Measurements from ENCODE around the gene DLG3. TPM values are rescaled to one million over a fixed set of nuclear protein-coding genes. Genes with fewer than 3 reads are reported as not detected.
"Not testable (repeated sequence)": the region's sequence is repeated elsewhere in the genome, so short reads cannot be mapped to it uniquely, and the experiment has no call there.

Gene DLG3
- 5.5 TPM for total RNA-seq
- 1 to 10 TPM; 4.7 to 9.0 (median 6.5) TPM for polyA plus RNA-seq (ENCODE audit: insufficient read depth in 1 of 8, insufficient read length in 8 of 8, low replicate concordance in 1 of 8)
- long read RNA-seq, donor 1, full-length matches to known transcripts, result 1 of 1 reads
- long read RNA-seq, donor 1, partial matches to known transcripts, result 0 of 1 reads
- long read RNA-seq, donor 1, other reads (novel, unspliced or antisense), result 0 of 1 reads
- long read RNA-seq, donor 2, result 0 reads
- long read RNA-seq, donor 3, result 0 reads
- long read RNA-seq, donor 4, full-length matches to known transcripts, result 1 of 1 reads
- long read RNA-seq, donor 4, partial matches to known transcripts, result 0 of 1 reads
- long read RNA-seq, donor 4, other reads (novel, unspliced or antisense), result 0 of 1 reads
- long read RNA-seq, donor 5, full-length matches to known transcripts, result 1 of 1 reads
- long read RNA-seq, donor 5, partial matches to known transcripts, result 0 of 1 reads
- long read RNA-seq, donor 5, other reads (novel, unspliced or antisense), result 0 of 1 reads
- long read RNA-seq, donor 6, result 0 reads
- long read RNA-seq, donor 7, full-length matches to known transcripts, result 1 of 1 reads
- long read RNA-seq, donor 7, partial matches to known transcripts, result 0 of 1 reads
- long read RNA-seq, donor 7, other reads (novel, unspliced or antisense), result 0 of 1 reads
- long read RNA-seq, donor 8, full-length matches to known transcripts, result 1 of 1 reads
- long read RNA-seq, donor 8, partial matches to known transcripts, result 0 of 1 reads
- long read RNA-seq, donor 8, other reads (novel, unspliced or antisense), result 0 of 1 reads
- long read RNA-seq, donor 9, result 0 reads
- long read RNA-seq, donor 10, full-length matches to known transcripts, result 1 of 1 reads
- long read RNA-seq, donor 10, partial matches to known transcripts, result 0 of 1 reads
- long read RNA-seq, donor 10, other reads (novel, unspliced or antisense), result 0 of 1 reads
- long read RNA-seq, donor 11, result 0 reads

DNA sequence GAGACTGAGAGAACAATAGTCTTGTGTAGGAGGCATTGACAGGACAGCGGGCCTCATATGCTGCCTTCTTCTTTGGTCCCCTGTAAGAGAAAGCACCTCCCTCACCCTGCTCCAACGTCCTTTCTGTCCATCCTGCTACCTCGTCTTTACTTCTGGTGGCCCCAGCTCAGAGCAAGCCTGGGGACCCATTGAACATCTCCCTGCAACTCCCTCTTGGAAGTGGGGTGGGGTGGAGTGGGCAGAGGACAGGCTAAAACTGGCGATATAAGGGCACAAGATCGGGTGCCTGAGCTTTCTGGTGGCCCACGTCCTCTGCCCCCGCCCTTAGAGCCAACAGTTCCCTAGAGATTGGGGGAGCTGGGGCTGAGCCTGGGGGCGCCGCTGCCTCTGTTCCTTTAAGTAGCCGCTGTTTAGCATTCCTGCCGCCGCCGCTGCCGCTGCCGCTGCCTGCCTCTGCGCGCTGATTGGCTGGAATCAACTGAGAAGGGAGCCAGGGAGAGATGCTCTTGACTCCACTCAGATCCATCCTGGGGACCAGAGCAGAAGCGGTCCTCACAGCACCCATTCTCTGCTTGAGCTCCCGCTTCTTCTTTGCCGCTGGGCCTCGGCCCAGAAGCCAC, at the start of gene DLG3:
Gene DLG3 (plus strand): TSS at position 510 of the 620 bp plus-strand sequence. CDS start 367 bp downstream, outside the sequence.
- WGBS (ENCODE audit: insufficient coverage), result 20% methylated on average over 18 of the region's 21 CpGs
- peak; percentile 25 for DNase-seq
- H3K36me3 ChIP-seq (ENCODE audit: control insufficient read depth, insufficient read depth, low read length), result no peaks in the 10 kb centered on the region
- no peak within 1 kb of the TSS for H3K4me3 ChIP-seq (ENCODE audit: low read length)
- no peaks in the 10 kb centered on the region for H3K4me1 ChIP-seq (ENCODE audit: control insufficient read depth, insufficient read depth, low read length)
- H3K9me3 ChIP-seq (replicated peaks; ENCODE audit: control insufficient read depth, low read depth, low read length), result no peaks in the 10 kb centered on the region
- peaks cover 55% of the 10 kb centered on the region for H3K27me3 ChIP-seq (ENCODE audit: control insufficient read depth, insufficient read depth, low read length)
- H3K27ac ChIP-seq (ENCODE audit: low read length), result no peak within 1 kb of the TSS

DNA sequence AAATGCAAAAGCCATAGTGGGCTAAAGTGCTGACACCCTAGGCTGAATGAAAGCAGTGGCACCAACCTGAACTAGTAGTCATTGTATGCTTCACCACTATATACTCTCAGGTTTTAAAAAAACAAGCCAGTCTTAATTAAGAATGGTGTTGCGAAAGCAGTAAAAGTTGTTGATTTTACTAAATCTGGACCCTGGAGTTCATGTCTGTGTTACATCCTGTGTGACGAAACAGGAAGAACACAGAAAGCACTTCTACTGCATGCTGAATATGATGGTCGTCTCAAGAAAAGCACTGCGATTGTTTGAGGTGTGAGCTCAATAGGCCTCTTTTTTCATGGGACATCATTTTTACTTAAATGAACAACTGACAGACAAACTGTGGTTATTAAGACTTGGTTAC, 45.7 kb upstream of the DLG3 start:
- Histone ChIP-seq H3K4me1 (ENCODE audit: control insufficient read depth, insufficient read depth, low read length) (no peaks in the 10 kb centered on the region), H3K27me3 (ENCODE audit: control insufficient read depth, insufficient read depth, low read length) (no peaks in the 10 kb centered on the region), H3K4me3 (ENCODE audit: low read length) (no peak overlapping the region), H3K36me3 (ENCODE audit: control insufficient read depth, insufficient read depth, low read length) (no peaks in the 10 kb centered on the region), H3K9me3 (replicated peaks; ENCODE audit: control insufficient read depth, low read depth, low read length) (no peaks in the 10 kb centered on the region), H3K27ac (ENCODE audit: low read length) (no peak overlapping the region)
- peak; percentile 25 for DNase-seq
- WGBS (ENCODE audit: insufficient coverage), result 83% methylated on average over 1 of the region's 4 CpGs

DNA sequence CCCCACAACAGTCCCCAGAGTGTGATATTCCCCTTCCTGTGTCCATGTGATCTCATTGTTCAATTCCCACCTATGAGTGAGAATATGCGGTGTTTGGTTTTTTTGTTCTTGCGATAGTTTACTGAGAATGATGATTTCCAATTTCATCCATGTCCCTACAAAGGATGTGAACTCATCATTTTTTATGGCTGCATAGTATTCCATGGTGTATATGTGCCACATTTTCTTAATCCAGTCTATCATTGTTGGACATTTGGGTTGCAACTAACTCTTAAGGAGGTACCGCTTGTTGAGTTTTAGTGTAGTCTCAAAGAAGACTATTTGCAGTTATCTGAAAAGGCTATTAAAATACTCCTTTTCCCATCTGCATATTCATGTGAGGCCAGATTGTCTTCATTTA, 44.5 kb upstream of the DLG3 start:
- H3K27ac ChIP-seq (ENCODE audit: low read length); H3K4me1 ChIP-seq (ENCODE audit: control insufficient read depth, insufficient read depth, low read length); H3K9me3 ChIP-seq (replicated peaks; ENCODE audit: control insufficient read depth, low read depth, low read length); DNase-seq; H3K27me3 ChIP-seq (ENCODE audit: control insufficient read depth, insufficient read depth, low read length); H3K4me3 ChIP-seq (ENCODE audit: low read length); H3K36me3 ChIP-seq (ENCODE audit: control insufficient read depth, insufficient read depth, low read length): not testable (repeated sequence)
- WGBS (ENCODE audit: insufficient coverage), result no CpG with 5 or more reads among the region's 3 CpGs

DNA sequence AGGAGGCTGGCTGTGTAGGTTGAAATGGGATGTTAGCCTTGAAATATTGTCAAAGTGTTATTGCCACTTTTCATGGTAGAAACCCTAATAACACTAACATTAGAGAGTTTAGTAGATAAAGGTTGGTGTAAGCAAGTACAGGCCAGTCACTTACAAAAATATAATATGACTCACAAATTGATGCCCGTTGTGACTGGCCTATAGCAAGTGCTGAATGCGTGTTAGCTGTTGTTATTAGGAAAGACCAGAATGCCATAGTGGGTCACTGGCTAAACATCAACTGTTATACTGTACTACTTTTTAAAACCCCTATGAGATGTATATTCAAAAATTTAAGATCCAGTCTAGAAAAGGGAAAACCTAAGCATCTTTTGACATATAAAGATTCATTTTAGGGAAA, 41.9 kb upstream of the DLG3 start:
- no peak for DNase-seq
- no peak overlapping the region for H3K4me3 ChIP-seq (ENCODE audit: low read length)
- H3K27ac ChIP-seq (ENCODE audit: low read length), result no peak overlapping the region
- no peaks in the 10 kb centered on the region for H3K27me3 ChIP-seq (ENCODE audit: control insufficient read depth, insufficient read depth, low read length)
- no peaks in the 10 kb centered on the region for H3K9me3 ChIP-seq (replicated peaks; ENCODE audit: control insufficient read depth, low read depth, low read length)
- no CpG with 5 or more reads among the region's 2 CpGs for WGBS (ENCODE audit: insufficient coverage)
- H3K36me3 ChIP-seq (ENCODE audit: control insufficient read depth, insufficient read depth, low read length), result peaks cover 6% of the 10 kb centered on the region
- H3K4me1 ChIP-seq (ENCODE audit: control insufficient read depth, insufficient read depth, low read length), result no peaks in the 10 kb centered on the region

DNA sequence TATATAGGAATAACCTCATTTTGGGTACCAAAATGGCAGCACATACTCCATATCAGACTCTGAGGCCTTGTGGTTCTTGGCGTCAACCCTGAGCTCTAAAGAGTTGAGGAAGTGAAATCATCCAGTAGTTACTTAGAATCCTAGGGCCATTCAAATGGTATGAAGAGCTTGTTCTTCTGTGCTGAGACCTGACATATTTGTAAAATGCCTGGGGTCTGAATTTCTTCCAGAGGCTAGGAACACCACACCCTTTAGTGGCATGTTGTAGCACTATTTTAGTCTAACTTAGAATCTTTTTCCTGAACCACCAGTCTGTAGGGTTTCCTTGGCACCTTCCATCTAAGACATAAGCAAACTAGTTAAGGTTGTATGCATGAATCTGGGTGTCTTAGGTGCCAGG, 39.6 kb upstream of the DLG3 start:
- Histone ChIP-seq H3K4me3 (ENCODE audit: low read length) (no peak overlapping the region), H3K27ac (ENCODE audit: low read length) (no peak overlapping the region), H3K27me3 (ENCODE audit: control insufficient read depth, insufficient read depth, low read length) (no peaks in the 10 kb centered on the region), H3K36me3 (ENCODE audit: control insufficient read depth, insufficient read depth, low read length) (peaks cover 6% of the 10 kb centered on the region), H3K4me1 (ENCODE audit: control insufficient read depth, insufficient read depth, low read length) (no peaks in the 10 kb centered on the region), H3K9me3 (replicated peaks; ENCODE audit: control insufficient read depth, low read depth, low read length) (no peaks in the 10 kb centered on the region)
- WGBS (ENCODE audit: insufficient coverage), result no CpG with 5 or more reads among the region's 1 CpG
- DNase-seq, result no peak

DNA sequence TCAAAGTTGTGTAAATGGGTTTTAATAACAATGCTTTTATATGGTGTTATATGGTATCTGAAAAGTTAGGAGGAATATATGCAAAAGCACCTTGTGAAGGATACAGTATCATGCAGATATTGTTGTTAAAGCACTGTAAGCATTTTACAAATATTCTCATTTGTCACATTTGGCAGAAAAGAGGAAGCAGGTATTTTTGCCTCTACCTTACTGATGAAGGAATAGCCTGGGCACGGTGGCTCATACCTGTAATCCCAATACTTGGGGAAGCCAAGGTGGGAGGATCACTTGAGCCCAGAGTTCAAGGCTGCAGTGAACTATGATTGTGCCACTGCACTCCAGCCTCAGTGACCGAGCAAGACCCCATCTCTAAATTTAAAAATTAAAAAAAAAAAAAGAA, 33.7 kb upstream of the DLG3 start:
- Histone ChIP-seq H3K4me3 (ENCODE audit: low read length) (no peak overlapping the region), H3K27me3 (ENCODE audit: control insufficient read depth, insufficient read depth, low read length) (peaks cover 4% of the 10 kb centered on the region), H3K36me3 (ENCODE audit: control insufficient read depth, insufficient read depth, low read length) (no peaks in the 10 kb centered on the region), H3K9me3 (replicated peaks; ENCODE audit: control insufficient read depth, low read depth, low read length) (no peaks in the 10 kb centered on the region), H3K27ac (ENCODE audit: low read length) (no peak overlapping the region), H3K4me1 (ENCODE audit: control insufficient read depth, insufficient read depth, low read length) (no peaks in the 10 kb centered on the region)
- no peak for DNase-seq
- WGBS (ENCODE audit: insufficient coverage), result no CpG with 5 or more reads among the region's 2 CpGs

DNA sequence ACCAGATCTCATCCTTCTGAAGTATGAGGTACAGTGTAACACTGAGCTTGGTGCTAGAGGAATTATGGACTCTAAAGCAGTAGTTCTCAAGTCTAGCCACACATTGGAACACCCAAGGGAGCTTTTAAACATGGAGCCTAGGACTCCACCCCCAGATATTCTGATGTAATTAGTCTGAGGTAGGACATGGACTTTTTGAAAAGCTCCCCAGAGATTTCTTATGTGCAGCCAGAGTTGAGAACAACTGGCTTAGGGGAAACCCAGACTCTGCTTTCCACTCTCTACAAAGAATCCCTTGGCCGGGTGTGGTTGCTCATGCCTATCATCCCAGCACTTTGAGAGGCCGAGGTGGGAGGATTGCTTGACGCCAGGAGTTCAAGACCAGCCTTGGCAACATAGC, 33.2 kb upstream of the DLG3 start:
- DNase-seq, result no peak
- Histone ChIP-seq H3K4me3 (ENCODE audit: low read length) (no peak overlapping the region), H3K4me1 (ENCODE audit: control insufficient read depth, insufficient read depth, low read length) (no peaks in the 10 kb centered on the region), H3K27me3 (ENCODE audit: control insufficient read depth, insufficient read depth, low read length) (peaks cover 4% of the 10 kb centered on the region), H3K36me3 (ENCODE audit: control insufficient read depth, insufficient read depth, low read length) (no peaks in the 10 kb centered on the region), H3K27ac (ENCODE audit: low read length) (no peak overlapping the region), H3K9me3 (replicated peaks; ENCODE audit: control insufficient read depth, low read depth, low read length) (no peaks in the 10 kb centered on the region)
- no CpG with 5 or more reads among the region's 3 CpGs for WGBS (ENCODE audit: insufficient coverage)

DNA sequence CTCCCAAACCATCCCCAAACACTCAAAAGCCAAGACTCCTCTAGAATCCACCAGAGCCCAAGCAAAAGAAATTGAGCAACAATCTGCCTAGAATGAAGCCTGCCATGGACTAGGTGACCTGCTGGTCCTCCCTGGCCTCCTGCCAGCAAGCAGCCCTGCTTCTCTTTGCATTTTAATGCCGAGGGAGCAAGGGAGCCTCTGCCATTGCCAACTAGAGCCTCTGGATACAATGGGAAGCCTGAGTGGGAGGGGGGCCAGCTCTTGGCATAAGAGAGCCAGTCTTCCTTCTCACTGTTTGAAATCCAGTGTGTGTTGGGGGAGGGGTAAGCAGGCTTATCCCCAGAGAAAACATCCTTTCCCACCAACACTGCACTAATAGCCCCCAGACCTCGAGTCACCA, 23.0 kb upstream of the DLG3 start:
- no peak overlapping the region for H3K27ac ChIP-seq (ENCODE audit: low read length)
- WGBS (ENCODE audit: insufficient coverage), result no CpG with 5 or more reads among the region's 2 CpGs
- H3K4me1 ChIP-seq (ENCODE audit: control insufficient read depth, insufficient read depth, low read length), result peaks cover 3% of the 10 kb centered on the region
- DNase-seq, result peak; percentile 11
- H3K9me3 ChIP-seq (replicated peaks; ENCODE audit: control insufficient read depth, low read depth, low read length), result no peaks in the 10 kb centered on the region
- H3K36me3 ChIP-seq (ENCODE audit: control insufficient read depth, insufficient read depth, low read length), result peaks cover 8% of the 10 kb centered on the region
- H3K27me3 ChIP-seq (ENCODE audit: control insufficient read depth, insufficient read depth, low read length), result peaks cover 15% of the 10 kb centered on the region
- H3K4me3 ChIP-seq (ENCODE audit: low read length), result no peak overlapping the region

DNA sequence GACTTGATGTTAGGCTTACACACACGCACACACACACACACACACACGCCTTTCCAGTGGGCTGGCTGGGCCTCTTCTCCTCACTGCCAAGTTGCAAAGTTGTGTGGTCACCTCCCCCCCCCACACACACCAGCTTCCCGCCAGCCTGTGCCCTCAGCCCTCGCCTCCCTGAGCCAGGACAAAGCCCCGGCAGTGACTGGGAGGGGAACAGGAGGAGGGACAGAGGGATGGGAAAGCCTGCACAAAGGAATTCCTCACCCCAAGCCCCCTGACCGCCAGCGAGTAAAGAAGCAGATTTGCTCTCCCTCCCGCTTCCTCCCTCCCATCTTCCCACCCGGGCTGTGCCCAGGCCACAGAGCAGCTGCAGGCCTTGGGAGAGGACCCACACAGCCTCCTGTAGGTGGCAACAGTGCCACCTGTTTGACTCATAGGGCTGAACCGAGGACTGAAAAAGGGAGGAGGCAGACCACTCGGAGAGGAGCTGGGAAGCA, 21.7 kb upstream of the DLG3 start, which contains the start of gene GDPD2:
Gene GDPD2 (plus strand): TSS at position 464 of the 491 bp plus-strand sequence. CDS start 1,671 bp downstream, outside the sequence.
- 18% methylated on average over 5 of the region's 11 CpGs for WGBS (ENCODE audit: insufficient coverage)
- peak; percentile 37 for DNase-seq
- Histone ChIP-seq H3K36me3 (ENCODE audit: control insufficient read depth, insufficient read depth, low read length) (peaks cover 8% of the 10 kb centered on the region), H3K27ac (ENCODE audit: low read length) (no peak within 1 kb of the TSS), H3K27me3 (ENCODE audit: control insufficient read depth, insufficient read depth, low read length) (peaks cover 15% of the 10 kb centered on the region), H3K9me3 (replicated peaks; ENCODE audit: control insufficient read depth, low read depth, low read length) (no peaks in the 10 kb centered on the region), H3K4me3 (ENCODE audit: low read length) (no peak within 1 kb of the TSS), H3K4me1 (ENCODE audit: control insufficient read depth, insufficient read depth, low read length) (peaks cover 3% of the 10 kb centered on the region)

Data from muscle of leg (tissue), 16 donors.